Skeletal muscle cell (primary cell): Measurements from ENCODE around the gene SLC7A8.
"Not testable (repeated sequence)": the region's sequence is repeated elsewhere in the genome, so short reads cannot be mapped to it uniquely, and the experiment has no call there.

ENCODE experiments used
- DNase-seq: peaks from one replicate; pipeline ENCODE4 v3.0.0-alpha.2; 2010; ENCODE audit warnings: low read depth
- H3K4me3 ChIP-seq: 2 replicates; pipeline ENCODE4 v1.5.1; 2011; ENCODE audit warnings: low read depth, mild to moderate bottlenecking, control low read depth, low read length, moderate library complexity

SLC7A8 gene

DNA sequence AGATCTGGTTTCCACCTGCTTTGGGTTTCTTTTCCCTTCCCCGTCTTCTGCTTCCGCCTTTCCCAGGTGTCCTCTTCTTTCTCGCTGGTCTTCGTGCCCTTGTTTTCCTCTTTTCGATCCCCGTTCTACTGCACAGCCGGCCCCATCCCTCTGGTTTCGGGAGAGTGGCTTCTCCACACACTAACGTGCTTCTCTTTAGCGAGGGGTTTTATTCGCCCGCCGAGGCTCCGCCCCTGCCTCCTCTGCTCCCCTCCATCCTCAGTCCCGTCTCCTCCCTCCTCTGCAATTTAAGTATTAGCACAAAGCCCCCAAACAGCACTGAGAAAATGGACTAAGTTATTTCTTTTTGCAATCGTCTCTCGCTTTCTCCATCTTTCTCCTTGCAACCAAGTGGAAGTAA is at the start of gene SLC7A8:
Gene SLC7A8, minus strand, starts transcription at position 182 of the 400 bp plus-strand sequence. CDS start 746 bp downstream, outside the sequence.
- H3K4me3 ChIP-seq, result peak within 1 kb of the TSS; percentile 30
- no peak for DNase-seq

DNA sequence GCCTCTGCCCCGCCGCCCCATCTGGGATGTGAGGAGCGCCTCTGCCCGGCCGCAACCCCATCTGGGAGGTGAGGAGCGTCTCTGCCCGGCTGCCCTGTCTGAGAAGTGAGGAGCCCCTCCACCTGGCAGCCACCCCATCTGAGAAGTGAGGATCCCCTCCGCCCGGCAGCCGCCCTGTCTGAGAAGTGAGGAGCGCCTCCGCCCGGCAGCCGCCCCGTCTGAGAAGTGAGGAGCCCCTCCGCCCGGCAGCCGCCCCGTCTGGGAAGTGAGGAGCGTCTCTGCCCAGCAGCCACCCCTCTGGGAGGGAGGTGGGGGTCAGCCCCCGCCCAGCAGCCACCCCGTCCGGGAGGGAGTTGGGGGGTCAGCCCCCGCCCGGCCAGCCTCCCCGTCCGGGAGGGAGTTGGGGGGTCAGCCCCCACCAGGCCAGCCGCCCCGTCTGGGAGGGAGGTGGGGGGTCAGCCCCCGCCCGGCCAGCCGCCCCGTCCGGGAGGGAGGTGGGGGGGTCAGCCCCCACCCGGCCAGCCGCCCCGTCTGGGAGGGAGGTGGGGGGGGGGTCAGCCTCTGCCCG is 48.9 kb upstream of the SLC7A8 start:
- DNase-seq, result not testable (repeated sequence)

GRCh38 chr14:23228812-23229211 is 45.4 kb upstream of the SLC7A8 start:
- H3K4me3 ChIP-seq, result no peak overlapping the region
- no peak for DNase-seq

More for the DNA sequence above, 48.9 kb upstream of the SLC7A8 start:
- not testable (repeated sequence) for H3K4me3 ChIP-seq

GRCh38 chr14:23227566-23227965 is 44.1 kb upstream of the SLC7A8 start:
- DNase-seq, result no peak
- H3K4me3 ChIP-seq, result no peak overlapping the region

DNA sequence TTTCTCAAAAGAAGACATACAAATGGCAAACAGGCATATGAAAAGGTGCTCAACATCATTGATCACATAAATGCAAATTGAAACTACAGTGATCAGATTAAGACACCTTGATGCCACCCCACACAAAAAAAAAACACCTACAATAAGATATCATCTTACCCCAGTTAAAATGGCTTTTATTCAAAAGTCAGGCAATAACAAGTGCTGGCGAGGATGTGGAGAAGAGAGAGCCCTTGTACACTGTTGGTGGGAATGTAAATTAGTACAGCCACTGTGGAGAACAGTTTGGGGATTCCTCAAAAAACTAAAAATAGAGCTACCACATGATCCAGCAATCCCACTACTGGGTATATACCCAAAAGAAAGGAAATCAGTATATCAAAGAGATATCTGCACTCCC is 41.5 kb upstream of the SLC7A8 start:
- not testable (repeated sequence) for H3K4me3 ChIP-seq, DNase-seq

DNA sequence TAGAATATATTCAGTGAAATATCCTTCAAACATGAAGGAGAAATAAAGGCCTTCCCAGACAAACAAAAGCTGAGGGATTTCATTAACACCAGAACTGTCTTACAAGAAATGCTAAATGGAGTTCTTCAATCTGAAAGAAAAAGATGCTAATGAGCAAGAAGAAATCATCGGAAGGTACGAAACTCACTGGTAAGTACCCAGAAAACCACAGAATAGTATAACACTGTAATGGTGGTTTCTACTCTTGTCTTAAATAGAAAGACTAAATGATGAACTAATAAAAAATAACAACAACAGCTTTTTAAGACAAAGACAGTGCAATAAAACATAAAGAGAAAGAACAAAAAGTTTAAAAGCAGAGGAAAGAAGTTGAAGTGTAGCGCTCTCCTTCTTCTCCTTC is 35.6 kb upstream of the SLC7A8 start:
- no peak for DNase-seq
- no peak overlapping the region for H3K4me3 ChIP-seq

- no peak for DNase-seq
- no peak overlapping the region for H3K4me3 ChIP-seq
These were observed 33.9 kb upstream of the SLC7A8 start for GRCh38 chr14:23217032-23218020.

GRCh38 chr14:23215421-23215820 is 32.0 kb upstream of the SLC7A8 start:
- no peak for DNase-seq
- H3K4me3 ChIP-seq, result no peak overlapping the region

- peak; percentile 4 for DNase-seq
- H3K4me3 ChIP-seq, result no peak overlapping the region
These were observed 26.4 kb upstream of the SLC7A8 start for GRCh38 chr14:23209651-23210423.

DNA sequence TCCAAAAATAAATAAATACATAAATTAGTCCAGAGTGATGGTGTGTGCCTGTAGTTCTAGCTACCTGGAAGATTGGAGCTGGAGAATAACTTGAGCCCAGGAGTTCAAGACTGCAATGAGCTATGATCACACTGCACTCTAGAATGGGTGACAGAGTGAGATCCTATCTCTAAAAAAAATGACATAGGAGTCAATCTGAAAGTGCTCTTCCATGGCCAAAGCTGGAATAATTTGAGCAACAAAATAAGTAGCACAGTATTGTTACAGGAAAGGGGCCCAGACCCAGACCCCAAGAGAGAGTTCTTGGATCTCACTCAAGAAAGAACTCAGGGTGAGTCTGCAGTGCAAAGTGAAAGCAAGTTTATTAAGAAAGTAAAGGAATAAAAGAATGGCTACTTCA is 24.9 kb upstream of the SLC7A8 start:
- H3K4me3 ChIP-seq, result no peak overlapping the region
- no peak for DNase-seq

DNA sequence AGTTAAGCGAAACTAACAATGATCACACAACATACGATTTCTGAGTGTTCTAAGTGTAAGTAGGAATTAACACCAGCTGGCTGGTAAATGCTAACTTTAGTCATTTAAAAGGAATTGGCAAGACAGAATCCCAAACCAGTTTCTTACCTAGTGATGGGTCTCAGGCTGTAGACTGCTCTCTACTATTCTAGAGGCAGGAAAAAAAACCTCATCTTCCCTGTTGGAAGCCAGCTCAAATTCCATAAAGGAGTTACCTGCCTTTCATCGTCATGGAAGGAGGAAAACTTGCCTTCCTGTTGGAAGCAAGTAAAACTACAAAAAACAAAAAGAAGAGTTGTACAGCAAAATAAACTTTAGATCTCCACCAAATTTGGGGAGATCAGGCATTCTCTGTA is 23.7 kb upstream of the SLC7A8 start:
- no peak overlapping the region for H3K4me3 ChIP-seq
- DNase-seq, result no peak

DNA sequence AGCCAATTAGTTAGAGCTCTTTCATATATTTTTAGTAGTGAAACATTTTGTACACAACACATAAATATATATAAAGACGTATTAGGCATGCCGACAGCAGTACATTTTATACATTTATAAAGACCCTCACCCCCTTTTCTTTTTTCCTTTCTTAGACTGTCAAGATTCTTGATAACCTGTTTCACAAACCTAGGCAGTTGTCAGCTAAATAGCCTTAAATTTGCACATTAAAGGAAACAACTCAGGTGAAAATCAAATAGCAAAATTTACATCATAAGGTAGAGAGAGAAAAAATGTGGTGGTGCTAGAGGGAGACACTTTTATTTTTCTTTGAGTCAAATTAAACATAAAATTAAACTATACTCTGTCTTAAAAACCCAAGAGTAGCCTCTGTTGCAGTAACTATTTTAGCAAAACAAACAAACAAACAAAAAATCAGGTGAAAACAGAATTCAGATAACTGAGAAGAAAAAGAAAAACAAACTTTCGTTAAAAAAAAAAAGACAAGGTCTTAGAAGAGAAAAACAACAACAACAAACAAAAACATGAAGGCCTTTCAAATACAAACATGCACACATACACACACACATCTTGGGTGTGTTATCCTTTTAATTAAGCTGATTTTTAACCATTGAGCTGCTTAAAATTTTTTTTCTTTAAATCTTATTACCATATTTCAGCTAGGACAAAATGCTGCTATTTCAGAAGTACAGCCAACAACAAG is 23.1 kb upstream of the SLC7A8 start:
- no peak for DNase-seq
- no peak overlapping the region for H3K4me3 ChIP-seq

GRCh38 chr14:23202001-23202400 is 18.5 kb upstream of the SLC7A8 start:
- no peak for DNase-seq
- no peak overlapping the region for H3K4me3 ChIP-seq

DNA sequence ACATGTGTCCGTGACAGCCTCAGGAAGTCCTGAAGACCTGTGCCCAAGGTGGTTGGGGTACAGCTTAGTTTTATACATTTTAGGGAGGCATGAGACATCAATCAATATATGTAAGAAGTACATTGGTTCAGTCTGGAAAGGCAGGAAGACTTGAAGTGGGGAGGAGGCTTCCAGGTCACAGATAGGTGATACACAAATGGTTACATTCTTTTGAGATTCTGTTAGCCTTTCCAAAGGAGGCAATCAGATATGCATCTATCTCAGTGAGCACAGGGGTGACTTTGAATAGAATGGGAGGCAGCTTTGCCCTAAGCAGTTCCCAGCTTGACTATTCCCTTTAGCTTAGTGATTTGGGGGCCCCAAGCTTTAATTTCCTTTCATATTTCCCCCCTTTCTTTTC is 15.7 kb upstream of the SLC7A8 start:
- not testable (repeated sequence) for H3K4me3 ChIP-seq, DNase-seq

DNA sequence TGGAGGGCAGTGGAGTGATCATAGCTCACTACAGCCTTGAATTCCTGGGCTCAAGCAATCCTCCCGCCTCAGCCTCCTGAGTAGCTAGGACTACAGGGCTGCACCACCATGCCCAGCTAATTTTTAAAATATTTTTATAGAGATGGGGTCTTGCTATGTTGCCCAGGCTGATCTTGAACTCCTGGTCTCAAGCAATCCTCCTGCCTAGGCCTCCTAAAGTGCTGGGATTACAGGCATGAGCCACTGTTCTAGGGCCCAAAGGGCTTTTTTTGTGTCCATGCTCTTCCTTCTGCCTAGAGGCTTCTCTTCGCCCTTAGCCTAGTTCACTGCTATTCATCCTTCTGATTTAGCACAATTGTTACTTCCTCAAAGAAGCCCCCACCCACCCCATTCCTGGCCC is 13.0 kb upstream of the SLC7A8 start:
- not testable (repeated sequence) for H3K4me3 ChIP-seq, DNase-seq

- DNase-seq, result no peak
- no peak overlapping the region for H3K4me3 ChIP-seq
These were observed 12.2 kb upstream of the SLC7A8 start for GRCh38 chr14:23195552-23196101.

DNA sequence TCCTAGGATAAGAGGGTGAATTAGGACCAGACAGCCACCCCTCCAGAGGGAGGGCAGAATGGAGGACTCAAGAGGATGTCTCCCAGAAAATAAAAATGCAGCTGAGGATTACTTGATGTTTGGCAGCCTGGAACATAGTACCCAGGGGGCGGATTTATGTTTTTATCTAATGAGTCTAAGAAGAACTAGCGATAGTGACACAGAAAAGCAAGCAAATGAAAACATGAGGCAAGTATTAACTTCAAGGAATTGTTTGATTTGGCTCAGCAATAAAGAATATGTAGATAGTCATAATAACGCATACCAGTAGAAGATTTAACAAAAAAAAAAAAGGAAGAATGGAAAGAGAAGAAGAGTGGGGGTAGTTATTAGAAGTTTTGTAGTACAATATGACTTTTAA is 10.0 kb upstream of the SLC7A8 start:
- no peak for DNase-seq
- H3K4me3 ChIP-seq, result no peak overlapping the region

DNA sequence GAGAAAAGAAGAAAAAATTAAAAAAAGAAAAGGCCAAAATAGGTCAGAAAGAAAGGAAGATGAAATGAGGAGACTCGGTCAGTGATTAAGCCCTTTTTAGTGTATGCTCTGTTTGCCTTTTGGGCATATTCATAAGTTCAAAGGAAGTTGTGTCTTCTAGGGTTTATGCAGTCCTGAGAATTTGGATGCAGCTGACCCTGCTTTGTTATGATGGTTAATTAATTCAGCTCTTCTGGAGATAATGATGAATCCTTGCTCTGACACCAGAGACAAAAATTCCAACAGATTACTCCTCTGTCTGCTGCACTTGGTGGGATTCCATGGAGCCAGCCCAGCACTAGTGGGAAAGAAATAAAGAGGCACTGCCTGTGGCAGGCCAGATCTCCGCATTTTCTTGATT is 4.5 kb upstream of the SLC7A8 start:
- no peak overlapping the region for H3K4me3 ChIP-seq
- no peak for DNase-seq
